Calu3 (cell line): Measurements from ENCODE around the gene BRD4. TPM values are rescaled to one million over a fixed set of nuclear protein-coding genes. Genes with fewer than 3 reads are reported as not detected.

Experiments
- BruUV-seq: library from RNA; stranded (reverse); fragments of 400-500 nt; replicated peaks from 2 replicates; lab custom pipeline; 2021; lab: Mats Ljungman, UMichigan
- CTCF ChIA-PET: fragments of 300-600 bp; sonication (Branson Sonifier 250); formaldehyde crosslinking; loops from one replicate; lab custom pipeline; 2022; ENCODE audit warnings: antibody characterized with exemption; lab: Charles Lee
- DNase-seq: peaks from one replicate; pipeline ENCODE4 v3.0.0; 2022
- H3K27ac Mint-ChIP-seq: one replicate; pipeline ENCODE4 v1.8.0; 2022; ENCODE audit warnings: mixed read lengths; ENCODE audit not compliant: unreplicated experiment
- H3K27me3 Mint-ChIP-seq: one replicate; pipeline ENCODE4 v1.8.0; 2022; ENCODE audit warnings: mixed read lengths; ENCODE audit not compliant: unreplicated experiment
- H3K36me3 Mint-ChIP-seq: one replicate; pipeline ENCODE4 v1.8.0; 2022; ENCODE audit warnings: mild to moderate bottlenecking, moderate library complexity, mixed read lengths; ENCODE audit not compliant: insufficient read depth, unreplicated experiment
- H3K4me1 Mint-ChIP-seq: one replicate; pipeline ENCODE4 v1.8.0; 2022; ENCODE audit warnings: mild to moderate bottlenecking, low read depth, mixed read lengths; ENCODE audit not compliant: unreplicated experiment
- H3K4me3 Mint-ChIP-seq: one replicate; pipeline ENCODE4 v1.8.0; 2022; ENCODE audit warnings: mild to moderate bottlenecking, low read depth, moderate library complexity, mixed read lengths; ENCODE audit not compliant: unreplicated experiment
- H3K9me3 Mint-ChIP-seq: one replicate; pipeline ENCODE4 v1.8.0; 2022; ENCODE audit warnings: low read depth, mixed read lengths; ENCODE audit not compliant: unreplicated experiment
- intact Hi-C: fragments of 100-400 bp; cut with micrococcal nuclease; formaldehyde crosslinking; loops from one replicate; pipeline ENCODE4 v1.10.0; 2022; ENCODE audit not compliant: unreplicated experiment
- total RNA-seq: library from RNA; stranded (reverse); gene quantifications from 2 replicates; pipeline ENCODE4 v1.2.3, GENCODE V29; 2022
- TF ChIP-seq, protein P1 (sequence below): fragments of 200-600 bp; IDR thresholded peaks from one replicate; pipeline ENCODE4 v1.8.0; 2022; ENCODE audit warnings: antibody characterized with exemption; ENCODE audit not compliant: unreplicated experiment

BRD4 gene
- total RNA-seq, 1 experiment from 2014 or later, result 93.9 TPM

DNA sequence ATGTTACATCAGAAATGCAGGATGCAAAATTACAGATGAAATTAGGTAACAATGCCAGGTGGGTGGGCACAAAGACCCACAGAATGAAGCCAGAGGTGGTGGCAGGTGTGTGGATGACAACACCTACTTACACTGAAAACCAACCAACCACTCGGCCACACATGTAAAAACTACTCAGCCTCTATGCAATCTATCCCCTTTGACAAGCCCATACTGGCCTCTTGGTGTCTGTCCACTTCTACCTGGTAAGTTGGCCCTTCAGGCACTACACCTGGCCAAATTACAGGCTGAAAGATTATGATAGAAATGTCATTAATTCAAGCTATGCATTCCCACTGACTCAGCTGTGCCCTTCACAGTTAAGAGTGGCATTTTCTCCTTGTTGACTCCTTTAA lies 50.0 kb downstream of the BRD4 start:
- no peaks in the 10 kb centered on the region for H3K27me3 Mint-ChIP-seq
- TF ChIP-seq, protein P1, sequence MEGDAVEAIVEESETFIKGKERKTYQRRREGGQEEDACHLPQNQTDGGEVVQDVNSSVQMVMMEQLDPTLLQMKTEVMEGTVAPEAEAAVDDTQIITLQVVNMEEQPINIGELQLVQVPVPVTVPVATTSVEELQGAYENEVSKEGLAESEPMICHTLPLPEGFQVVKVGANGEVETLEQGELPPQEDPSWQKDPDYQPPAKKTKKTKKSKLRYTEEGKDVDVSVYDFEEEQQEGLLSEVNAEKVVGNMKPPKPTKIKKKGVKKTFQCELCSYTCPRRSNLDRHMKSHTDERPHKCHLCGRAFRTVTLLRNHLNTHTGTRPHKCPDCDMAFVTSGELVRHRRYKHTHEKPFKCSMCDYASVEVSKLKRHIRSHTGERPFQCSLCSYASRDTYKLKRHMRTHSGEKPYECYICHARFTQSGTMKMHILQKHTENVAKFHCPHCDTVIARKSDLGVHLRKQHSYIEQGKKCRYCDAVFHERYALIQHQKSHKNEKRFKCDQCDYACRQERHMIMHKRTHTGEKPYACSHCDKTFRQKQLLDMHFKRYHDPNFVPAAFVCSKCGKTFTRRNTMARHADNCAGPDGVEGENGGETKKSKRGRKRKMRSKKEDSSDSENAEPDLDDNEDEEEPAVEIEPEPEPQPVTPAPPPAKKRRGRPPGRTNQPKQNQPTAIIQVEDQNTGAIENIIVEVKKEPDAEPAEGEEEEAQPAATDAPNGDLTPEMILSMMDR, result no peak
- no peak for DNase-seq
- CTCF ChIA-PET, result no interaction called here
- no peak overlapping the region for H3K4me3 Mint-ChIP-seq
- intact Hi-C loops, result loop anchor here (5.0 kb wide), 1 partner anchor 40 kb away; no protein-coding TSS in a partner anchor
- BruUV-seq, result no TSS peak
- H3K36me3 Mint-ChIP-seq, result peaks cover 16% of the 10 kb centered on the region
- no peaks in the 10 kb centered on the region for H3K9me3 Mint-ChIP-seq
- peak overlapping the region; percentile 99 for H3K27ac Mint-ChIP-seq
- H3K4me1 Mint-ChIP-seq, result peaks cover 72% of the 10 kb centered on the region

DNA sequence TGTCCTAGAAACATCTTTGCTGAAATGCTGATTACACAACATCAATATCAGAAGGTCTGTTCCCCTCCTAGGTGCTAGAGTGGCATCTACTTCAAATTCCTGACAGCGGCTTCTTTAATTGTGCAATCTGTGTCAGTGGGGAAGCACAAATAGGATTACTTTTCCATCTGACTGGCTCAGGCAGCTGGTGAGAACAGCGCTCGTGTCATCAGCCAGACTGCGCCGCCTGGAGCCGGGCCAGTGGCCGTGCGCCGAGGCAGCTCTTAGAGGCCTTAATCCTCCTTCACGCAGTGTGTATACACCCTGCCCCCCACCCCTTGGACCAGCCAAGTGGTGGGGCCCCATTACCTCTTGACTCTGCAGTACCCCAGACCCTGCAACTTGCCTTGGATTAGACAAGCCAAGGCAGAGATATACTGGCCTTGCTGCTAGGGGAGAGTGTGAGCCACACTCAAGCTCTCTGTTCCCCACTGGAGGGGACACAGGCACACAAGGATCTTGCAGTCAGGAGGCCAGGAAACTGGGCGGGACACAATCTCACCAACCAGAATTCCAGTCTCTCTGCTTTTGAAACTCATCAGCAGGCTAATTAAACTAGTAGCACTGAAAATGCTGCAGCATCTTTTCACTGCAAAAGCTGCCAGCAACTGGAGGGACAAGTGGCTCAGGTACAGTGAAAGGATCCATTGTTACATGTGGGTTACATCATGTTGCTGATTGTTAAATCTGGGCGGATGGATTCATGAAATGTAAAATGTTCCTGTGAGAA lies 51.2 kb downstream of the BRD4 start:
- Mint-ChIP-seq H3K27ac (peak overlapping the region; percentile 99), H3K36me3 (peaks cover 21% of the 10 kb centered on the region), H3K4me3 (peak overlapping the region; percentile 49), H3K9me3 (no peaks in the 10 kb centered on the region), H3K27me3 (no peaks in the 10 kb centered on the region), H3K4me1 (peaks cover 75% of the 10 kb centered on the region)
- BruUV-seq, result TSS peak; percentile 77
- peak; percentile 32 for DNase-seq
- intact Hi-C loops, result loop anchor here (5.0 kb wide), 1 partner anchor 41 kb away; no protein-coding TSS in a partner anchor
- TF ChIP-seq, protein P1, result no peak
- CTCF ChIA-PET, result interaction anchor here (0.6 to 1.1 kb wide), 3 partner anchors 8 to 98 kb away, joined by 3 to 4 read pairs (median 3); partner anchors contain the start of gene AKAP8

DNA sequence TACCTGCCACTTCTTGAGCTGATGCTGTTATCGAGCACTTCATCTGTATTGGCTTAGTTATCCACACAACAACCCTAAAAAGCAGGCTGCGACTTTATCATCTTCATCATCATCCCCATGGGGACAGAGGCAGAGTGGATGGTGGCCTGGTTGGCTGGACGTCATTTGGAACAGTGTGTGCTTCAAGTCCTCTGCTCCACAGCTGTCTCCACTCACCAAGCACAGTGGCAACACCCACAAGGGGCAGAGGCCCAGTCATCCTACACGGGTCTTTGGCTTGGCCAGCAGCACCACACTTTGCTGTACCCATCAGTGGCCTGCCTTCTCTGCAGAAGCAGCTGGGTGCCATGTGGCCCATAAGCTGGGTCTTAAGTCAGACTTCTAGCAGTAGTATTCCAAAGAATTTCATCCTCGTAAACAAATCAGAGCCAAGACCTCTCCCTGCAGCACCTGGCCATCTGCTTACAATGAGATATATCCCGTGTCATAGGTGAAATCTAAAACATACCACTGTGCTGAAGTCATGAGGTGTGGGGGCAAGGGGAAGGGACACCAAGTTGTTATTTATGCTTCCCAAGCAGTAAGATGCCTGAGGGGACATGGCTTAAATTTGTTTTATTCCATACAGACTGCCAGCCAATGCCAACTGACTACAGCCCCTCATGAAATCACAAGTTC lies 52.2 kb downstream of the BRD4 start:
- H3K4me1 Mint-ChIP-seq, result peaks cover 69% of the 10 kb centered on the region
- no peak overlapping the region for H3K4me3 Mint-ChIP-seq
- no TSS peak for BruUV-seq
- DNase-seq, result no peak
- peak overlapping the region; percentile 99 for H3K27ac Mint-ChIP-seq
- TF ChIP-seq, protein P1, result no peak
- no peaks in the 10 kb centered on the region for H3K27me3 Mint-ChIP-seq
- CTCF ChIA-PET, result interaction anchor here (1.1 kb wide), 1 partner anchor 99 kb away, joined by 3 read pairs; the partner anchor contains the start of gene AKAP8
- H3K36me3 Mint-ChIP-seq, result peaks cover 18% of the 10 kb centered on the region
- no peaks in the 10 kb centered on the region for H3K9me3 Mint-ChIP-seq
- intact Hi-C loops, result loop anchor here (5.0 kb wide), 1 partner anchor 42 kb away; no protein-coding TSS in a partner anchor

DNA sequence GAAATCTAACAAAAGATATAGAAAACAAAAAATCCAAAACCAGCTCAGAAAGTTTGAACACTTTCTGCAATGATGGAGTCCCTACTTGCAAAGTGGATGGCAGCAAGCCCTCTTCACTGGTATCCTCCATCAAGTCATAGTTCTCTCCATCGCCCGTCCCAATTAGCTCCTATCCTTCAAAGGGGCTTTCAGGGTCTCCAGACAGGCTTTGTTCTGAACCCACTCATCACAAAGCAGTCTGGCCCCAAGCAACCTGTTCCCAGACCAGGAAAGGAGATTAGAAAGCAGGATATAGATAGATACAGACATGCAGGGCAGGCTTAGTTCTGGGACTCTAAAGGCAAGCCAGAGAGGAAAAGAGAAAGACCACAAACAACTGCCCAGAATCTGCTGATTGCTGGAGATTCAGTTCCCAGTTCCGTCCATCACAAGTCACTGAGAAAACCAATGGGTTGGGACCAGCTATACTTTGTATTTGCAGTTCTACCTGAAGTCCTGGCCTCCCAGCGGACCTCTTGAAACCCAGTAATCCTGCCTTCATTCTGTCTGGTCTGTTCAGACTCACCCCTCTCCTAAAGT lies 52.9 kb downstream of the BRD4 start:
- Mint-ChIP-seq H3K4me3 (no peak overlapping the region), H3K27ac (no peak overlapping the region), H3K4me1 (peaks cover 61% of the 10 kb centered on the region), H3K9me3 (no peaks in the 10 kb centered on the region), H3K27me3 (no peaks in the 10 kb centered on the region), H3K36me3 (peaks cover 18% of the 10 kb centered on the region)
- CTCF ChIA-PET, result no interaction called here
- intact Hi-C loops, result no loop called here
- TF ChIP-seq, protein P1, result no peak
- BruUV-seq, result no TSS peak
- no peak for DNase-seq
